HG02840 (cell line): Measurements from ENCODE around the gene CFD.
"Not testable (repeated sequence)": the region's sequence is repeated elsewhere in the genome, so short reads cannot be mapped to it uniquely, and the experiment has no call there.

Experiments
- ATAC-seq: cut with Tn5 transposase; IDR thresholded peaks from one replicate; pipeline ENCODE4 v1.9.1; 2021; ENCODE audit warnings: mild to moderate bottlenecking, moderate library complexity, moderate number of reproducible peaks; ENCODE audit not compliant: unreplicated experiment, low FRiP score

CFD gene

GRCh38 chr19:870314-870713, 10.8 kb downstream of the CFD start:
- no peak for ATAC-seq

GRCh38 chr19:870963-871401, 11.5 kb downstream of the CFD start:
- ATAC-seq, result no peak

GRCh38 chr19:871446-872265, 12.2 kb downstream of the CFD start:
- ATAC-seq, result no peak

GRCh38 chr19:872266-872951, 12.9 kb downstream of the CFD start:
- ATAC-seq, result peak; percentile 54

- ATAC-seq, result no peak
Observed at GRCh38 chr19:873084-873483, 13.6 kb downstream of the CFD start.

GRCh38 chr19:873561-874041, 14.1 kb downstream of the CFD start:
- no peak for ATAC-seq

GRCh38 chr19:875265-875879, 15.9 kb downstream of the CFD start:
- ATAC-seq, result no peak

GRCh38 chr19:876089-876488, 16.6 kb downstream of the CFD start:
- ATAC-seq, result no peak

- no peak for ATAC-seq
Observed at GRCh38 chr19:876780-877314, 17.4 kb downstream of the CFD start.

- not testable (repeated sequence) for ATAC-seq
Observed at GRCh38 chr19:877992-878660, 18.7 kb downstream of the CFD start.

GRCh38 chr19:878751-879561, 19.5 kb downstream of the CFD start:
- ATAC-seq, result not testable (repeated sequence)

- ATAC-seq, result no peak
Observed at GRCh38 chr19:879711-880438, 20.4 kb downstream of the CFD start.

GRCh38 chr19:881385-882071, 22.1 kb downstream of the CFD start:
- no peak for ATAC-seq

- ATAC-seq, result no peak
Observed at GRCh38 chr19:882871-883497, 23.5 kb downstream of the CFD start.

GRCh38 chr19:883661-884211, 24.3 kb downstream of the CFD start:
- ATAC-seq, result no peak

GRCh38 chr19:884420-885211, 25.2 kb downstream of the CFD start:
- no peak for ATAC-seq
